Testis (tissue), 3 donors: ENCODE results near the gene KRTAP3-3. TPM values are rescaled to one million over a fixed set of nuclear protein-coding genes. Genes with fewer than 3 reads are reported as not detected.
A peak's percentile ranks its signal among the peaks of the same experiment; 100 is the strongest.

Source experiments
- DNase-seq: peaks from one replicate; pipeline ENCODE4 v3.0.0-alpha.2; 2019
- H3K27ac ChIP-seq, 2 donors: fragments of 200-600 bp; sonication (generic); one replicate each; pipeline ENCODE4 v1.5.1; 2019
- H3K27me3 ChIP-seq: fragments of 200-600 bp; sonication (generic); one replicate; pipeline ENCODE4 v1.5.1; 2019
- H3K36me3 ChIP-seq: fragments of 200-600 bp; sonication (generic); one replicate; pipeline ENCODE4 v1.5.1; 2017; ENCODE audit warnings: low read depth; ENCODE audit errors: missing control alignments
- H3K4me1 ChIP-seq: fragments of 200-600 bp; sonication (generic); one replicate; pipeline ENCODE4 v1.5.1; 2019
- H3K4me3 ChIP-seq, 2 donors: fragments of 200-600 bp; sonication (generic); one replicate each; pipeline ENCODE4 v1.5.1; 2017 to 2019
- H3K9me3 ChIP-seq: fragments of 200-600 bp; sonication (generic); one replicate; pipeline ENCODE4 v1.5.1; 2017
- POLR2A ChIP-seq: fragments of 450-650 bp; IDR thresholded peaks from one replicate; pipeline ENCODE4 v1.6.1; 2017; ENCODE audit warnings: antibody characterized with exemption, mild to moderate bottlenecking, moderate library complexity
- WGBS, 2 donors: methylation state at CpG; one replicate each; pipeline ENCODE4 v1.1.5; 2018; 5-methylcytosine and 5-hydroxymethylcytosine counted together
- intact Hi-C: fragments of 100-400 bp; cut with DNase I; formaldehyde crosslinking; loops from one replicate; pipeline ENCODE4 v1.15.1; 2023; ENCODE audit warnings: low total_unique reads
- polyA plus RNA-seq: library from polyadenylated mRNA; stranded (reverse); fragments of 350-450 nt; fragmentation: Illumina TruSeq; extraction: RNeasy Lipid Tissue Mini Kit (QIAGEN cat#74804); gene quantifications from one replicate; pipeline ENCODE4 v1.2.3, GENCODE V29; 2014; ENCODE audit warnings: low read depth, low replicate concordance; ENCODE audit not compliant: insufficient read depth
- small RNA-seq, 2 donors: library from RNA; depleted of rRNA; stranded (forward); fragments of <200 nt; gene quantifications; one replicate each; pipeline ENCODE3, GENCODE V24; 2016
- total RNA-seq, 2 donors: library from RNA; depleted of rRNA; stranded (reverse); fragments of >200 nt; gene quantifications; one replicate each; pipeline ENCODE4 v1.2.3, GENCODE V29; 2016
- TF ChIP-seq, protein P1 (sequence below), 3 experiments: fragments of 450-650 bp in 2 of 3; fragments of 200-600 bp in 1 of 3; sonication (generic) in 1 of 3; IDR thresholded peaks; one replicate each; pipeline ENCODE4 v1.5.1; 2016 to 2019; ENCODE audit warnings: antibody characterized with exemption in 3 of 3, mild to moderate bottlenecking in 2 of 3, moderate library complexity in 1 of 3

KRTAP3-3 gene
- total and polyA plus RNA-seq, 3 donors from 2014 or later, result not detected

- WGBS, 2 donors, result 70 to 71% methylated on average over 6 of the region's 6 CpGs
Observed at GRCh38 chr17:40945414-40945813, 48.5 kb downstream of the KRTAP3-3 start.

DNA sequence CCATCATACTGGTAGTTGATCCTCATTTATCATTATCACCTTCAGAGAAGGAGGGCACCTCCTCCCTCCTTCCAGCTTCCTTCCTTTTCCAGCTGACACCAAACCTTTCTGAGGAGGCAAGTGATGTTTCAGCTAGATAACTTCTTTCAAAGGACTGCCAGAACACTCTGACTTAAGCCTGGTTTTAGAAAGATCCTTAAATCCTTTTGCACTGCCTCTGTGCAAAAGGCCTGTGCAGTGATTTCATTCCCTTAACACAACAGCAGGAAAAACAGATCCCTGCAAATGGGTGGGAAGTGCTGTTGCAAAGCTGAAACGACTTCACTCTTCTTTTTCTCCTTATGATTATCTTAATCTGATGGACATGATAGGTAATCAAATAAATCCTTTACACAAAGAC, 49.4 kb downstream of the KRTAP3-3 start:
- no peak for TF ChIP-seq POLR2A
- TF ChIP-seq, protein P1, sequence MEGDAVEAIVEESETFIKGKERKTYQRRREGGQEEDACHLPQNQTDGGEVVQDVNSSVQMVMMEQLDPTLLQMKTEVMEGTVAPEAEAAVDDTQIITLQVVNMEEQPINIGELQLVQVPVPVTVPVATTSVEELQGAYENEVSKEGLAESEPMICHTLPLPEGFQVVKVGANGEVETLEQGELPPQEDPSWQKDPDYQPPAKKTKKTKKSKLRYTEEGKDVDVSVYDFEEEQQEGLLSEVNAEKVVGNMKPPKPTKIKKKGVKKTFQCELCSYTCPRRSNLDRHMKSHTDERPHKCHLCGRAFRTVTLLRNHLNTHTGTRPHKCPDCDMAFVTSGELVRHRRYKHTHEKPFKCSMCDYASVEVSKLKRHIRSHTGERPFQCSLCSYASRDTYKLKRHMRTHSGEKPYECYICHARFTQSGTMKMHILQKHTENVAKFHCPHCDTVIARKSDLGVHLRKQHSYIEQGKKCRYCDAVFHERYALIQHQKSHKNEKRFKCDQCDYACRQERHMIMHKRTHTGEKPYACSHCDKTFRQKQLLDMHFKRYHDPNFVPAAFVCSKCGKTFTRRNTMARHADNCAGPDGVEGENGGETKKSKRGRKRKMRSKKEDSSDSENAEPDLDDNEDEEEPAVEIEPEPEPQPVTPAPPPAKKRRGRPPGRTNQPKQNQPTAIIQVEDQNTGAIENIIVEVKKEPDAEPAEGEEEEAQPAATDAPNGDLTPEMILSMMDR (IDR thresholded peaks at IDR 0.05), result no peak
- H3K4me1 ChIP-seq, result peaks cover 3% of the 10 kb centered on the region
- 52 to 67% methylated on average over 1 of the region's 1 CpG for WGBS, 2 donors
- H3K27ac ChIP-seq, result no peak overlapping the region
- no peaks in the 10 kb centered on the region for H3K27me3 ChIP-seq
- DNase-seq, result no peak
- no peaks in the 10 kb centered on the region for H3K9me3 ChIP-seq
- no peaks in the 10 kb centered on the region for H3K36me3 ChIP-seq
- intact Hi-C loops, result no loop called here
- no peak overlapping the region for H3K4me3 ChIP-seq

More at GRCh38 chr17:40945414-40945813, 48.5 kb downstream of the KRTAP3-3 start:
- H3K4me3 ChIP-seq, result no peak overlapping the region
- H3K27ac ChIP-seq, result no peak overlapping the region
- peaks cover 3% of the 10 kb centered on the region for H3K4me1 ChIP-seq
- H3K27me3 ChIP-seq, result no peaks in the 10 kb centered on the region
- intact Hi-C loops, result no loop called here
- no peaks in the 10 kb centered on the region for H3K9me3 ChIP-seq
- TF ChIP-seq, protein P1 (IDR thresholded peaks at IDR 0.05), result no peak
- no peak for TF ChIP-seq POLR2A
- H3K36me3 ChIP-seq, result no peaks in the 10 kb centered on the region
- DNase-seq, result peak; percentile 59

Small RNA genes lying within 50 kb of the gene (small RNA-seq; reads per million reads assigned to genes)
- 0 reads per million in 2 donors for gene KRTAP3-4P

Other genes with a start within 250 kb of the KRTAP3-3 start
Only the 30 nearest of the 36 such genes appear.
- under 1 TPM; 0.43 to 0.87 TPM for gene KRT28, start 194.2 kb downstream of the KRTAP3-3 start, total RNA-seq
- 0.37 TPM for gene KRT28, start 194.2 kb downstream of the KRTAP3-3 start, polyA plus RNA-seq
- gene KRT10, start 171.6 kb downstream of the KRTAP3-3 start, total RNA-seq, result 10 to 100 TPM; 22.1 to 25.8 TPM
- gene KRT10, start 171.6 kb downstream of the KRTAP3-3 start, polyA plus RNA-seq, result 69.4 TPM
- gene KRT12, start 126.9 kb downstream of the KRTAP3-3 start, total RNA-seq, result under 1 TPM; 0.63 to 0.68 TPM
- gene KRT12, start 126.9 kb downstream of the KRTAP3-3 start, polyA plus RNA-seq, result 0.26 TPM
- not detected for gene KRT20, start 108.9 kb downstream of the KRTAP3-3 start, total RNA-seq
- gene KRT20, start 108.9 kb downstream of the KRTAP3-3 start, polyA plus RNA-seq, result not detected
- 10 to 100 TPM; 14.0 to 17.3 TPM for gene KRT23, start 56.5 kb downstream of the KRTAP3-3 start, total RNA-seq
- 52.2 TPM for gene KRT23, start 56.5 kb downstream of the KRTAP3-3 start, polyA plus RNA-seq
- gene KRT39, start 27.2 kb downstream of the KRTAP3-3 start, total RNA-seq, result not detected
- not detected for gene KRT39, start 27.2 kb downstream of the KRTAP3-3 start, polyA plus RNA-seq
- under 1 TPM in 1 of 2 donors, not detected in 1; 0.16 TPM for gene KRT40, start 9.8 kb downstream of the KRTAP3-3 start, total RNA-seq
- 0.45 TPM for gene KRT40, start 9.8 kb downstream of the KRTAP3-3 start, polyA plus RNA-seq
- gene KRTAP3-2, start 5.7 kb upstream of the KRTAP3-3 start, total RNA-seq, result not detected
- gene KRTAP3-2, start 5.7 kb upstream of the KRTAP3-3 start, polyA plus RNA-seq, result not detected
- gene KRTAP3-1, start 15.0 kb upstream of the KRTAP3-3 start, total RNA-seq, result not detected
- gene KRTAP3-1, start 15.0 kb upstream of the KRTAP3-3 start, polyA plus RNA-seq, result not detected
- not detected for gene KRTAP1-5, start 33.0 kb upstream of the KRTAP3-3 start, total RNA-seq
- gene KRTAP1-5, start 33.0 kb upstream of the KRTAP3-3 start, polyA plus RNA-seq, result not detected
- gene KRTAP1-4, start 36.0 kb upstream of the KRTAP3-3 start, total RNA-seq, result not detected
- gene KRTAP1-4, start 36.0 kb upstream of the KRTAP3-3 start, polyA plus RNA-seq, result not detected
- not detected for gene KRTAP1-3, start 40.7 kb upstream of the KRTAP3-3 start, total RNA-seq
- gene KRTAP1-3, start 40.7 kb upstream of the KRTAP3-3 start, polyA plus RNA-seq, result not detected
- gene KRTAP1-1, start 47.3 kb upstream of the KRTAP3-3 start, total RNA-seq, result not detected
- gene KRTAP1-1, start 47.3 kb upstream of the KRTAP3-3 start, polyA plus RNA-seq, result not detected
- not detected for gene KRTAP2-1, start 53.2 kb upstream of the KRTAP3-3 start, total RNA-seq
- gene KRTAP2-1, start 53.2 kb upstream of the KRTAP3-3 start, polyA plus RNA-seq, result not detected
- gene KRTAP2-2, start 61.1 kb upstream of the KRTAP3-3 start, total RNA-seq, result not detected
- not detected for gene KRTAP2-2, start 61.1 kb upstream of the KRTAP3-3 start, polyA plus RNA-seq
- not detected for gene KRTAP2-3, start 66.0 kb upstream of the KRTAP3-3 start, total RNA-seq
- gene KRTAP2-3, start 66.0 kb upstream of the KRTAP3-3 start, polyA plus RNA-seq, result not detected
- gene KRTAP2-4, start 71.7 kb upstream of the KRTAP3-3 start, total RNA-seq, result not detected
- not detected for gene KRTAP2-4, start 71.7 kb upstream of the KRTAP3-3 start, polyA plus RNA-seq
- gene KRTAP4-7, start 90.0 kb upstream of the KRTAP3-3 start, total RNA-seq, result not detected
- gene KRTAP4-7, start 90.0 kb upstream of the KRTAP3-3 start, polyA plus RNA-seq, result not detected
- not detected for gene KRTAP4-8, start 104.0 kb upstream of the KRTAP3-3 start, total RNA-seq
- not detected for gene KRTAP4-8, start 104.0 kb upstream of the KRTAP3-3 start, polyA plus RNA-seq
- not detected for gene KRTAP4-16, start 108.0 kb upstream of the KRTAP3-3 start, total RNA-seq
- gene KRTAP4-16, start 108.0 kb upstream of the KRTAP3-3 start, polyA plus RNA-seq, result not detected
- not detected for gene KRTAP4-9, start 111.2 kb upstream of the KRTAP3-3 start, total RNA-seq
- not detected for gene KRTAP4-9, start 111.2 kb upstream of the KRTAP3-3 start, polyA plus RNA-seq
- not detected for gene KRTAP4-11, start 124.2 kb upstream of the KRTAP3-3 start, total RNA-seq
- not detected for gene KRTAP4-11, start 124.2 kb upstream of the KRTAP3-3 start, polyA plus RNA-seq
- not detected for gene KRTAP4-12, start 130.0 kb upstream of the KRTAP3-3 start, total RNA-seq
- gene KRTAP4-12, start 130.0 kb upstream of the KRTAP3-3 start, polyA plus RNA-seq, result not detected
- gene KRTAP4-6, start 146.4 kb upstream of the KRTAP3-3 start, total RNA-seq, result not detected
- gene KRTAP4-6, start 146.4 kb upstream of the KRTAP3-3 start, polyA plus RNA-seq, result not detected
- not detected for gene KRTAP4-5, start 155.7 kb upstream of the KRTAP3-3 start, total RNA-seq
- gene KRTAP4-5, start 155.7 kb upstream of the KRTAP3-3 start, polyA plus RNA-seq, result not detected
- gene KRTAP4-4, start 166.6 kb upstream of the KRTAP3-3 start, total RNA-seq, result not detected
- not detected for gene KRTAP4-4, start 166.6 kb upstream of the KRTAP3-3 start, polyA plus RNA-seq
- gene KRTAP4-3, start 174.1 kb upstream of the KRTAP3-3 start, total RNA-seq, result not detected
- not detected for gene KRTAP4-3, start 174.1 kb upstream of the KRTAP3-3 start, polyA plus RNA-seq
- gene KRTAP4-2, start 184.1 kb upstream of the KRTAP3-3 start, total RNA-seq, result not detected
- not detected for gene KRTAP4-2, start 184.1 kb upstream of the KRTAP3-3 start, polyA plus RNA-seq
- not detected for gene KRTAP4-1, start 190.7 kb upstream of the KRTAP3-3 start, total RNA-seq
- gene KRTAP4-1, start 190.7 kb upstream of the KRTAP3-3 start, polyA plus RNA-seq, result not detected
- not detected for gene KRTAP9-1, start 195.7 kb upstream of the KRTAP3-3 start, total RNA-seq
- gene KRTAP9-1, start 195.7 kb upstream of the KRTAP3-3 start, polyA plus RNA-seq, result not detected